HG02571 (cell line): ENCODE measurements around the gene DUOXA1.

Source experiments
- ATAC-seq: cut with Tn5 transposase; IDR thresholded peaks from one replicate; pipeline ENCODE4 v1.9.1; 2021; ENCODE audit warnings: mild to moderate bottlenecking, moderate library complexity; ENCODE audit not compliant: unreplicated experiment

Gene DUOXA1

GRCh38 chr15:45133561-45133920, 3.9 kb upstream of the DUOXA1 start:
- no peak for ATAC-seq

- ATAC-seq: no peak
These were observed 3.3 kb upstream of the DUOXA1 start for GRCh38 chr15:45132844-45133560.

- ATAC-seq: no peak
These were observed 1.8 kb upstream of the DUOXA1 start for GRCh38 chr15:45131510-45131909.

GRCh38 chr15:45130291-45131000, 767 bp upstream of the DUOXA1 start:
- ATAC-seq: no peak

- ATAC-seq: no peak
These were observed 574 bp downstream of the DUOXA1 start for GRCh38 chr15:45128971-45129639.

GRCh38 chr15:45126535-45127158, 3.0 kb downstream of the DUOXA1 start:
- ATAC-seq: no peak

- no peak for ATAC-seq
These were observed 6.3 kb downstream of the DUOXA1 start for GRCh38 chr15:45123397-45123796.

GRCh38 chr15:45122719-45123118, 7.0 kb downstream of the DUOXA1 start:
- ATAC-seq: no peak

GRCh38 chr15:45121706-45122417, 7.8 kb downstream of the DUOXA1 start:
- no peak for ATAC-seq

GRCh38 chr15:45121020-45121419, 8.7 kb downstream of the DUOXA1 start:
- no peak for ATAC-seq

GRCh38 chr15:45120081-45120972, 9.4 kb downstream of the DUOXA1 start:
- no peak for ATAC-seq

- no peak for ATAC-seq
These were observed 10.7 kb downstream of the DUOXA1 start for GRCh38 chr15:45118996-45119395.

GRCh38 chr15:45118131-45118588, 11.5 kb downstream of the DUOXA1 start:
- peak; percentile 85 for ATAC-seq

GRCh38 chr15:45117308-45118130, 12.2 kb downstream of the DUOXA1 start:
- ATAC-seq: no peak

GRCh38 chr15:45116482-45117307, 13.0 kb downstream of the DUOXA1 start:
- no peak for ATAC-seq

GRCh38 chr15:45116006-45116481, 13.6 kb downstream of the DUOXA1 start:
- no peak for ATAC-seq

GRCh38 chr15:45115312-45115820, 14.3 kb downstream of the DUOXA1 start:
- no peak for ATAC-seq

- ATAC-seq: no peak
These were observed 15.0 kb downstream of the DUOXA1 start for GRCh38 chr15:45114751-45115085.
